ENCODE data around the gene PAGR1.
"Not testable (repeated sequence)": the region's sequence is repeated elsewhere in the genome, so short reads cannot be mapped to it uniquely, and the experiment has no call there.

DNA sequence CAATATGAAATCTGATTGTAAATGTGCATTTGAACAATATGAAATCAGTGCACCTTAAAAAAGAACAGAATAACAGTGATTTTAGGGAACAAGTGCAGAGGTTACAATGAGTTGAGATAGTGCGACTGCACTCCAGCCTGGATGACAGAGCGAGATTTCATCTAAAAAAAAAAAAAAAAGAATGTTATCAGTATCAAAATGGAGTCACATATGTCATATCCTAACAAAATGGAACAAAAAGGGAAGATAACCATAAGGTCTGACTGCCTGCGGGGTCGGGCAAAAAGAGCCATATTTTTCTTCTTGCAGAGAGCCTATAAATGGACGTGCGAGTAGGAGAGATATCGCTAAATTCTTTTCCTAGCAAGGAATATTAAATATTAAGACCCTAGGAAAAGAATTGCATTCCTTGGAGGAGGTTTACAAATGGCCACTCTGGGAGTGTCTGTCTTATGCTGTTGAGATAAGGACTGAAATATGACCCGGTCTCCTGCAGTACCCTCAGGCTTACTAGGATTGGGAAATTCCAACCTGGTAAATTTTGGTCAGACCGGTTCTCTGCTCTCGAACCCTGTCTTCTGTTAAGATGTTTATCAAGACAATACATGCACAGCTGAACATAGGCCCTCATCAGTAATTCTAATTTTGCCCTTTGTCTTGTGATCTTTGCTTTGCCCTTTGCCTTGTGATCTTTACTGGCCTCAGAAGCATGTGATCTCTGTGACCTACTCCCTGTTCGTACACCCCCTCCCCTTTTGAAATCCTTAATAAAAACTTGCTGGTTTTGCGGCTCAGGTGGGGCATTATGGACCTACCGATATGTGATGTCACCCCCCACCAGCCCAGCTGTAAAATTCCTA is 32.6 kb upstream of the PAGR1 start:
- TF ChIP-seq, protein P1, sequence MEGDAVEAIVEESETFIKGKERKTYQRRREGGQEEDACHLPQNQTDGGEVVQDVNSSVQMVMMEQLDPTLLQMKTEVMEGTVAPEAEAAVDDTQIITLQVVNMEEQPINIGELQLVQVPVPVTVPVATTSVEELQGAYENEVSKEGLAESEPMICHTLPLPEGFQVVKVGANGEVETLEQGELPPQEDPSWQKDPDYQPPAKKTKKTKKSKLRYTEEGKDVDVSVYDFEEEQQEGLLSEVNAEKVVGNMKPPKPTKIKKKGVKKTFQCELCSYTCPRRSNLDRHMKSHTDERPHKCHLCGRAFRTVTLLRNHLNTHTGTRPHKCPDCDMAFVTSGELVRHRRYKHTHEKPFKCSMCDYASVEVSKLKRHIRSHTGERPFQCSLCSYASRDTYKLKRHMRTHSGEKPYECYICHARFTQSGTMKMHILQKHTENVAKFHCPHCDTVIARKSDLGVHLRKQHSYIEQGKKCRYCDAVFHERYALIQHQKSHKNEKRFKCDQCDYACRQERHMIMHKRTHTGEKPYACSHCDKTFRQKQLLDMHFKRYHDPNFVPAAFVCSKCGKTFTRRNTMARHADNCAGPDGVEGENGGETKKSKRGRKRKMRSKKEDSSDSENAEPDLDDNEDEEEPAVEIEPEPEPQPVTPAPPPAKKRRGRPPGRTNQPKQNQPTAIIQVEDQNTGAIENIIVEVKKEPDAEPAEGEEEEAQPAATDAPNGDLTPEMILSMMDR (IDR thresholded peaks at IDR 0.05; ENCODE audit: poor library complexity), result not testable (repeated sequence)
- TF ChIP-seq EZH2phosphoT487 (IDR thresholded peaks at IDR 0.05; ENCODE audit: low read depth, severe bottlenecking, unreplicated experiment); EZH2 (IDR thresholded peaks at IDR 0.05; ENCODE audit: borderline replicate concordance): not testable (repeated sequence)
